OCI-LY3 (cell line): Measurements from ENCODE around the gene CAPN14.
A peak's percentile ranks its signal among the peaks of the same experiment; 100 is the strongest.

Source experiments
- H2AFZ ChIP-seq: fragments of 200-600, 300-600 bp; shearing (Covaris generic); 2 replicates; pipeline ENCODE4 v1.6.0; 2014; ENCODE audit warnings: antibody characterized with exemption, low read depth, low read length
- H3K27ac ChIP-seq: fragments of 200-600, 300-600 bp; sonication (generic); 2 replicates; pipeline ENCODE4 v1.5.1; 2014; ENCODE audit warnings: mild to moderate bottlenecking, low read length, moderate library complexity, mixed read lengths
- H3K27me3 ChIP-seq: fragments of 200-600, 300-600 bp; sonication (generic); 2 replicates; pipeline ENCODE4 v1.6.1; 2014; ENCODE audit warnings: low read depth, low read length, mixed read lengths
- H3K36me3 ChIP-seq: fragments of 200-600, 300-600 bp; sonication (generic); replicated peaks from 2 replicates; pipeline ENCODE3; 2014; ENCODE audit warnings: low read depth, low read length, mixed read lengths
- H3K4me1 ChIP-seq: fragments of 300-600, 200-600 bp; sonication (generic); 2 replicates; pipeline ENCODE4 v1.6.1; 2014; ENCODE audit warnings: low read length, mixed read lengths
- H3K4me2 ChIP-seq: fragments of 200-600, 300-600 bp; sonication (generic); 2 replicates; pipeline ENCODE4 v1.6.1; 2014; ENCODE audit warnings: low read length, mixed read lengths
- H3K4me3 ChIP-seq: fragments of 300-600, 200-600 bp; sonication (generic); 2 replicates; pipeline ENCODE4 v1.5.1; 2014; ENCODE audit warnings: antibody characterized with exemption, mild to moderate bottlenecking, low read length, moderate library complexity
- H3K79me2 ChIP-seq: fragments of 300-600, 200-600 bp; shearing (Covaris generic); 2 replicates; pipeline ENCODE4 v1.6.1; 2014; ENCODE audit warnings: mild to moderate bottlenecking, low read length, mixed read lengths
- H3K9ac ChIP-seq: fragments of 300-600, 200-600 bp; shearing (Covaris generic); 2 replicates; pipeline ENCODE4 v1.6.0; 2014; ENCODE audit warnings: mild to moderate bottlenecking, low read length, moderate library complexity
- H3K9me3 ChIP-seq: fragments of 200-600, 300-600 bp; shearing (Covaris generic); 2 replicates; pipeline ENCODE4 v1.6.1; 2014; ENCODE audit warnings: low read length, mixed read lengths; ENCODE audit not compliant: insufficient read depth
- H4K20me1 ChIP-seq: fragments of 200-600, 300-600 bp; sonication (generic); 2 replicates; pipeline ENCODE4 v1.6.1; 2016; ENCODE audit warnings: low read length, mixed read lengths; ENCODE audit not compliant: insufficient read depth
- CTCF ChIP-seq: fragments of 200-600, 300-600 bp; sonication (generic); IDR thresholded peaks from 2 replicates; pipeline ENCODE4 v1.5.1; 2014; ENCODE audit warnings: antibody characterized with exemption, low read length, low read depth
- EZH2phosphoT487 ChIP-seq: fragments of 200-600 bp; shearing (Covaris generic); IDR thresholded peaks from 2 replicates; pipeline ENCODE4 v1.6.1; 2018; ENCODE audit warnings: antibody characterized with exemption, mixed run types, low read depth

Gene CAPN14

DNA sequence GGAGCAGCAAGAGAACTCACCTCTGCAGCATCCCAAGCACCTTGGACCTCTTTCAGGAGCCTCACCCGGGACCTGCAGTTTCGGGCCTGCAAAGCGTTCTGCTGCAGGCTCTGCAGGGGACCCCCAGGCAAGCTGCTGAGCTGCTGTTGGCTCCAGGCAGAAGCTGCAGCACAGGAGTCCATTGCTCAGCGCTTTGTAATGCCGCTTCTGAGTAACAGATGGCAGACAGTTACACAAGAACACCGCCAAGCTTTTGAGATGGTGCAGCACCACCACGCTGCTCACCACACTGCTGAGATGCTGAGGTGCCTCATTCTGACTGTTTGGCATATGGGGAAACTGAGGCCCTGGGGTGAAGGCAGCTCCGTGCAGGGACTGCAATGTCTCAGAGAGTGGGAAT lies 77.2 kb downstream of the CAPN14 start:
- Histone ChIP-seq H3K27me3 (no peaks in the 10 kb centered on the region), H4K20me1 (peaks cover 16% of the 10 kb centered on the region), H2AFZ (no peak overlapping the region), H3K9me3 (no peaks in the 10 kb centered on the region), H3K9ac (no peak overlapping the region), H3K4me3 (no peak overlapping the region), H3K79me2 (peaks cover 30% of the 10 kb centered on the region), H3K4me1 (peaks cover 28% of the 10 kb centered on the region), H3K27ac (no peak overlapping the region), H3K36me3 (peaks cover 14% of the 10 kb centered on the region), H3K4me2 (no peak overlapping the region)
- TF ChIP-seq EZH2phosphoT487 = no peak
- no peak for TF ChIP-seq CTCF

- Histone ChIP-seq H3K27me3 (no peaks in the 10 kb centered on the region), H3K4me1 (peaks cover 33% of the 10 kb centered on the region), H3K4me3 (0 out of 2 replicates have a peak overlapping the region, but pooled peaks have one; percentile 95), H3K9ac (no peak overlapping the region), H3K79me2 (peaks cover 35% of the 10 kb centered on the region), H2AFZ (no peak overlapping the region), H3K4me2 (peak overlapping the region; percentile 98), H4K20me1 (peaks cover 21% of the 10 kb centered on the region), H3K9me3 (no peaks in the 10 kb centered on the region), H3K27ac (no peak overlapping the region), H3K36me3 (peaks cover 19% of the 10 kb centered on the region)
- no peak for TF ChIP-seq CTCF
Observed at GRCh38 chr2:31139671-31140070, 77.6 kb downstream of the CAPN14 start.

- peaks cover 45% of the 10 kb centered on the region for H3K4me1 ChIP-seq
- peaks cover 34% of the 10 kb centered on the region for H4K20me1 ChIP-seq
- H2AFZ ChIP-seq = peak within 1 kb of the TSS; percentile 82
- no peaks in the 10 kb centered on the region for H3K9me3 ChIP-seq
- H3K79me2 ChIP-seq = peaks cover 49% of the 10 kb centered on the region
- peak within 1 kb of the TSS; percentile 95 for H3K4me3 ChIP-seq
- TF ChIP-seq EZH2phosphoT487 = no peak
- TF ChIP-seq CTCF = peak; percentile 72
- no peaks in the 10 kb centered on the region for H3K27me3 ChIP-seq
- H3K36me3 ChIP-seq = peaks cover 23% of the 10 kb centered on the region
- peak within 1 kb of the TSS; percentile 82 for H3K27ac ChIP-seq
- peak within 1 kb of the TSS; percentile 98 for H3K4me2 ChIP-seq
- peak within 1 kb of the TSS; percentile 100 for H3K9ac ChIP-seq
Observed at GRCh38 chr2:31138037-31138962, 79.0 kb downstream of the CAPN14 start, which contains the start of gene GALNT14. Gene GALNT14, minus strand, starts transcription at chr2:31138440. Its CDS starts 354 bp downstream, at chr2:31138086.

GRCh38 chr2:31137211-31138036 lies 79.9 kb downstream of the CAPN14 start:
- peak overlapping the region; percentile 95 for H3K4me3 ChIP-seq
- peaks cover 23% of the 10 kb centered on the region for H3K36me3 ChIP-seq
- peak overlapping the region; percentile 100 for H3K9ac ChIP-seq
- peak overlapping the region; percentile 98 for H3K4me2 ChIP-seq
- peaks cover 43% of the 10 kb centered on the region for H4K20me1 ChIP-seq
- H3K27ac ChIP-seq = peak overlapping the region; percentile 82
- H3K4me1 ChIP-seq = peaks cover 47% of the 10 kb centered on the region
- TF ChIP-seq EZH2phosphoT487 = no peak
- 0 out of 2 replicates have a peak, but pooled peaks have one; percentile 2 for TF ChIP-seq CTCF
- no peaks in the 10 kb centered on the region for H3K27me3 ChIP-seq
- peaks cover 58% of the 10 kb centered on the region for H3K79me2 ChIP-seq
- 0 out of 2 replicates have a peak overlapping the region, but pooled peaks have one; percentile 82 for H2AFZ ChIP-seq
- no peaks in the 10 kb centered on the region for H3K9me3 ChIP-seq
